Measurements from ENCODE around the gene DBET.
"Not testable (repeated sequence)": the region's sequence is repeated elsewhere in the genome, so short reads cannot be mapped to it uniquely, and the experiment has no call there.

DBET gene

GRCh38 chr4:190064342-190064741 is at the start of gene DBET:
TSS of gene DBET (plus strand) at chr4:190064502.
- not testable (repeated sequence) for DNase-seq (ENCODE audit: low read depth)

GRCh38 chr4:190014771-190015537 is 49.3 kb upstream of the DBET start:
- no peak for DNase-seq (ENCODE audit: low read depth)

DNA sequence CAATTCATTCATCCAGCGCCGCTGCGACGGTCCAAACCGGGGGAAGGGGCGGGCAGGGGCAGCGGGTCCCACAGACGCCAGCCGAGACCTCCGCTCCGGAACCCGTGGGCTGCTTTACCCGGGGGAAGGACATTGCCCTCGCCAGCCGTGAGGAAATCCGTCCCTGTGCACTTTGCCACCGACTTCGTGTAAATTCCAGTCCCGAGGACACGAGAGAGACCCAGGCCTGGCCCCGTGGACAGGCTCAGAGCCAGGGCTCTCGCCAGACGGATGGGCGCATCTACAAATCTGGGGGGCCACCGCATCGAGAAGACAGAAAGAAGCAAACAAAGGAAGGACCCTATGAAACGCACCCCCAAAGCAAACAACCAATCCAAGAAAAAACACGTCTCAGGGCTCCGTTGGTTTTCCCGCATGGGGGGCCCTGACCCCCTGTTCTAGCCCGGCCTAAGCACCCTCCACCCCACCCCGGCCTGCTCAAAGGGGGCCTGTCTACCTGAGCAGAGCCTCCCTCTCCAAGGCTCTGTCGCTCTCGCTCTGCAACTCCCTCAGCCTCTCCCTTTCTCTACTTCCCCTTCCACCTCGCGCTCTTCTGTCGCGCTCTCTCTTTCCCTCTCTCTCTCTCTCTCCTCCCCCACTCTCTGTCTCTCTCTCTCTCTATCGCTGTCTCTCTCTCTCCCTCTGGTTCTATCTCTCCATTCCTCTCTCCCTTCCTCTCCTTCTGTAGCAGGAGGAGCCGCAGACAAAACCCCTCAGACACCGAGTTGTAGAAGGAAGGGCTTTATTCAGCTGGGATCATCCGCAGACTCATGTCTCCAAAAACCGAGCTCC is 48.5 kb upstream of the DBET start:
- DNase-seq (ENCODE audit: low read depth), result no peak

GRCh38 chr4:190016369-190017289 is 47.7 kb upstream of the DBET start:
- DNase-seq (ENCODE audit: low read depth), result no peak

DNA sequence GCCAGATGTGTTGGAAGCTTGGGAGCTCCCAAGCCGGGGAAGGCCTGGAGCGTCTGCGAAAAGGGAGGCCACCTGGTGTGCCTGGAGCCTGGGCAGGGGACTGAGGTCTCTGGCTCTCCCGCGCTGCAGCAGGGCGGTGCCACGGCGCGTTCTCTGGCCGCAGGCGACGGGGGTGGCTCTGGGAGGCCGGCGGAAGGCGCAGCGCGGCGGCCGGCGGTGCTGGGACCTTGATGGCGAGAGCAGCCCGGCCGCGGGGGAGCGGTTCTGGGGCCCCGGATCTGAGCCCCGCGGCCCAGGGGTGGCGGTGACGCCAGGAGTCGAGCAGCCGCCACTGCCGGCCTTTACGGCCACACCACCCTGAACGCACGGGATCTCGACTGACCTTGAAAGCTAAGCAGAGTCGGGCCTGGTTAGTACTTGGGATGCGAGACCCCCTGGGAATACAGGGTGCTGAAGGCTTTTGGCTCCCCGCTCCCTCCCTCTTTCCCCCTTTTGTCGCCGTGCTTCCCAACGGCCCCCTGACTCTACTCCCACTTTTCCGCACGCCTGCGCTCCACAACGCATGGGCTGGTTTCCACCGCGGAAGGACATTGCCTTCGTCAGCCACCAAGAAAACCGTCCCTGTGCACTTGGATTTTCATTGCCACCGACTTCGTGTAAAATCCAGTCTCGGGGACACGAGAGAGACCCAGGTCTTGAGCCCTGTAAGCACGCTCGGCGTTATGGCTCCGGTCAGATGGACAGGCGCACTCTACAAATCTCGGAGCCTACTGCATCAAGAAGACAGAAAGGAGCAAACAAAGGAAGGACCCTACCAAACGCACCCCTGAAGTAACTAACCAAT is 46.7 kb upstream of the DBET start:
- DNase-seq (ENCODE audit: low read depth), result no peak

- DNase-seq (ENCODE audit: low read depth), result no peak
Observed at GRCh38 chr4:190018201-190018920, 45.9 kb upstream of the DBET start.

DNA sequence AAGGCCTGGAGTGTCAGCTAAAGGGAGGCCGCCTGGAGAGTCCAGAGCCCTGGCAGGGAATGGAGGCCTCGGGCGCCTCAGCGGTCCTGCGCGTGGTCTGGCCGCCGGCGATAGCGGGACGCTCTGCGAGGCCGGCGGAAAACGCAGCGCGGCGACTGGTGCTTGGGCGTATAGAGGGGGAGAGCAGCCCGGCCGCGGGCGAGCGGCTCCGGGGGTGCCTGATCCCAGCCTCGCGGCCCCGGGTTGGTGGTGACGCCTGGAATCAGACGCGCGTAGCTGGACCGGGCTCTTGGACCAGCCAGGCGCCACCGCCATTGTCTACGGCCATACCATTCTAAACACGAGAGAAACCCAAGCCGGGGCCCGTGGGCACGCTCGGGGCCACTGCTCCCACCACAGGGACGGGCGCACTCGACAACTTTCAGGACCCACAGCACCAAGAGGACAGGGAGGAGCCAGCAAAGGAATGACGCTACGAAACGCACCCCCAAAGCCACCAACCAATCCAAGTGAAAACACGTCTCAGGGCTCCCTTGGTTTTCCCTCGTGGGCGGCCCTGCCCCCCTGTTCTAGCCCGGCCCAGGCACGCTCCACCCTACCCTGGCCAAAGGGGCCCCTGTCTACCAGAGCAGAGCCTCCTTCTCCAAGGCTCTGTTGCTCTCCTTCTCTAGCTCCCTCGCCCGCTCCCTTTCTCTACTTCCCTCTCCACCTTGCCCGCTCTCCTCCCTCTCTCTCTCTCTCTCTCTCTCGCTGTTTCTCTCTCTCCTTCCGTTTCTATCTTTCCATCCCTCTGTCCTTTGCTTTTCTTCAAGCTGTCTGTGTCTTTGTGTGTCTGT is 45.1 kb upstream of the DBET start:
- no peak for DNase-seq (ENCODE audit: low read depth)

GRCh38 chr4:190019859-190020463 is 44.3 kb upstream of the DBET start:
- DNase-seq (ENCODE audit: low read depth), result not testable (repeated sequence)

DNA sequence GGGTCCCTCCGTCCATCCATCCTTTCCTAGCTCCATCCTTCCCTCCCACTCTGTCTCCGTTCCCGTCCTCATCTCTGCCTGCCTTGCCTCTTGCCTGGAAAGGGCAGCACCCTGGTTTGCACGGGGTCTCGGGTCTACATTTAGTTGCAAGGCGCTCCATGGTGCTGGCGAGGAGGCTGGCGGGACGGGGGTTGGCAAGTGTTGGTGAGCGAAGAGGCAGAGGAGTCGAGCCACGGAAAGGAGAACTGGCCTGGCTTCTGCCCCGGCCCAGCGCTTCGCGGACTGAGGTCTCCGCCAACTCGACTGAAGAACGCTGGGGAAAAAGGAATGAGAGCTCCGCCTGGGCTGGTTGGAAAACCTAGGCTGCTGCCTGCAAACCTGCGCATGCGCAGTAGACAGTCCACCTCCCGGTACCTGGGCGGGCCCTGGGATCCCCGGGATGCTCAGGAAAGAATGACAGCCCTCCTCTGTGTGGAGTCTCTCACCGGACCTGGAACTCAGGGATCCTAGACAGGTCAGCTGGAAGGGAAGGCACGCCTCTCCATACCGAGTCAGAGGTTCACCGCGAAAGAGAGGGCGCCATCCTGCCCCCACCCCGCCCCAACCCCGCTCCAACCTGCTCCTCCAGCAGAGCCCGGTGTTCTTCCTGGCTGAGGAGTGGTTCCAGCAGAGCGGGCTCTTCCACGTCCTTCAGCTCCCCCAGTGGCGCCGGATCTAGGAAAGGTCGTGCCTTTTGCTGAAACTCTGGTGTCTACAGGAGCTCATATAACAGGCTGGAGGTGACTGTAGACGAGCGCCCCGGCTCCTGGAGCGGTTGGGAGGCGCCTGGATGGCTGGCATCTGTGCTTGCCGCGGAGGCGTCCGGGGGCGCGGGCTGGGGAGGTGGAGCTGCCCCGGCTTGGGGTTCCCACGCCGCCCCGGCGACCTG is 43.2 kb upstream of the DBET start:
- no peak for DNase-seq (ENCODE audit: low read depth)

- not testable (repeated sequence) for DNase-seq (ENCODE audit: low read depth)
Observed at GRCh38 chr4:190021973-190022372, 42.3 kb upstream of the DBET start.

DNA sequence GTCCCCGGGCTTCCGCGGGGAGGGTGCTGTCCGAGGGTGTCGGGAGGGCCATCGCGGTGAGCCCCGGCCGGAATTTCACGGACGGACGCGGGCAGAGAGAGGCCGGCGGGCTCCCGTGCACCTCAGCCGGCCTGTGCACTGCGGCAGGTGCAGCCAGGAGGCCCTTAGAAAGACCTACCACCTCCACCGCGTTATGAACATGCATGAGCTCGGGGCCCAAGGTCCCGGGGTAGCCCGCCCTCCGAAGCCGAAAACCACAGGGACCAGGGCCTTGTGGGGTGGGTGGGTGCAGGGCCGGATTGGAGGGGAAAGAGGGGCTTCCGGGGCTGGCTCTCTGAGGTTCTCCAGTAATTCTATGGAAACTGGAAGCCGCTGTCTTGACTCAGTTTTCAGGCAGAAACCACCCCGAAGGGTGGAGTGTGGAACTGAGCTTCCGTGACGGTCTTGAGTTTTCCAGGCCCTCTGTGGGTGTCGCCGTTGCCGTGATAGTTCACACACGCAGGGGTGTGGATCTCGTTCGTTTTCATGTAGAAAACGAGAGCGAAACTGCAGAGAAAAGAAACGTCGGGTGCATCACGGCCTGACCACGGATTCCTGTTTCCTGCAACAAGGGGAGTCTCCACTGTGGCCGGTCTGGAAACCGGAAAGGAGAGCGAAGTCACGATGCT is 41.6 kb upstream of the DBET start:
- not testable (repeated sequence) for DNase-seq (ENCODE audit: low read depth)

GRCh38 chr4:190027156-190027555 is 37.1 kb upstream of the DBET start, which contains the start of gene FRG2:
TSS of gene FRG2 (minus strand) at chr4:190027256. CDS start at chr4:190027204, 52 bp downstream.
- DNase-seq (ENCODE audit: low read depth), result not testable (repeated sequence)

DNA sequence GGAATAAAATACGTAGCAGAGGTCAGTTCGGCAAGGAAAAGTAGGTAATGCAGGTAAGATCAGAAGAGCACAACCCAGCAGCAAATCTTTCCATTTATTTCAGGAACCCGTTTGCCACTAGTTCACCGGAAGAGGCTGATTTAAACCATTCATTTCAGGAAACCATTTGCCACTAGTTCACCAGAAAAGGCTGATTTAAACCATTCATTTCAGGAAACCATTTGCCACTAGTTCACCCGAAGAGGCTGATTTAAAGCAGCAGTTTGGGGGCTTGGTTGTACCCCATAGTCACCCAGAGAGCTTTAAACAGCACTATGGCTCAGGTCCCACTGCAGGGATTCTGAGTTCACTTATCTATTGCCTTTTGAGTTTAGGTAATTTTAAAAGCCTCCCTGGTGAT is 33.0 kb upstream of the DBET start:
- DNase-seq (ENCODE audit: low read depth), result not testable (repeated sequence)

- not testable (repeated sequence) for DNase-seq (ENCODE audit: low read depth)
Observed at GRCh38 chr4:190037704-190038388, 26.5 kb upstream of the DBET start.

- DNase-seq (ENCODE audit: low read depth), result not testable (repeated sequence)
Observed at GRCh38 chr4:190040873-190041272, 23.4 kb upstream of the DBET start.

- not testable (repeated sequence) for DNase-seq (ENCODE audit: low read depth)
Observed at GRCh38 chr4:190047627-190048026, 16.7 kb upstream of the DBET start.

Data from fibroblast of the conjunctiva (primary cell).